AG09319 (cell line): ENCODE data around the gene FER.

Experiments used
- DNase-seq: peaks from one replicate; pipeline ENCODE4 v3.0.0-alpha.2; 2010; ENCODE audit warnings: low read depth; ENCODE audit errors: extremely low read depth
- CTCF ChIP-seq: IDR thresholded peaks from 2 replicates; pipeline ENCODE4 v1.5.1; 2011; ENCODE audit warnings: low read depth, mild to moderate bottlenecking, inconsistent platforms, low read length, moderate library complexity

The FER gene

GRCh38 chr5:109196823-109197160 lies 449.1 kb downstream of the FER start:
- DNase-seq: no peak
- TF ChIP-seq CTCF: no peak

- no peak for TF ChIP-seq CTCF
- no peak for DNase-seq
These were observed 451.6 kb downstream of the FER start for GRCh38 chr5:109199289-109199688.

- no peak for TF ChIP-seq CTCF
- no peak for DNase-seq
These were observed 452.3 kb downstream of the FER start for GRCh38 chr5:109199799-109200620.

GRCh38 chr5:109215040-109215439 lies 467.3 kb downstream of the FER start:
- no peak for DNase-seq
- TF ChIP-seq CTCF: no peak

- TF ChIP-seq CTCF: no peak
- no peak for DNase-seq
These were observed 471.1 kb downstream of the FER start for GRCh38 chr5:109218818-109219217.

GRCh38 chr5:109223531-109223930 lies 475.8 kb downstream of the FER start:
- no peak for TF ChIP-seq CTCF
- no peak for DNase-seq

- no peak for DNase-seq
- no peak for TF ChIP-seq CTCF
These were observed 476.7 kb downstream of the FER start for GRCh38 chr5:109224276-109224882.
